HG02763 (cell line): ENCODE measurements around the gene IER5.

Experiments
- ATAC-seq: cut with Tn5 transposase; IDR thresholded peaks from one replicate; pipeline ENCODE4 v1.9.1; 2021; ENCODE audit warnings: mild to moderate bottlenecking, moderate library complexity; ENCODE audit not compliant: unreplicated experiment

IER5 gene

GRCh38 chr1:181095763-181096184 lies 7.3 kb downstream of the IER5 start:
- ATAC-seq, result no peak

- ATAC-seq, result no peak
Observed at GRCh38 chr1:181097242-181097641, 8.7 kb downstream of the IER5 start.

GRCh38 chr1:181099152-181100014 lies 10.9 kb downstream of the IER5 start:
- peak; percentile 66 for ATAC-seq

GRCh38 chr1:181100015-181100905 lies 11.8 kb downstream of the IER5 start:
- no peak for ATAC-seq

GRCh38 chr1:181100934-181101333 lies 12.4 kb downstream of the IER5 start:
- ATAC-seq, result no peak

GRCh38 chr1:181101581-181102226 lies 13.2 kb downstream of the IER5 start:
- ATAC-seq, result no peak

- ATAC-seq, result no peak
Observed at GRCh38 chr1:181102841-181103240, 14.3 kb downstream of the IER5 start.

GRCh38 chr1:181103399-181103798 lies 14.9 kb downstream of the IER5 start:
- ATAC-seq, result no peak

- no peak for ATAC-seq
Observed at GRCh38 chr1:181104042-181104789, 15.7 kb downstream of the IER5 start.

GRCh38 chr1:181104790-181105133 lies 16.3 kb downstream of the IER5 start:
- ATAC-seq, result peak; percentile 11

- peak; percentile 79 for ATAC-seq
Observed at GRCh38 chr1:181105134-181106021, 16.9 kb downstream of the IER5 start.

- ATAC-seq, result no peak
Observed at GRCh38 chr1:181106022-181106312, 17.5 kb downstream of the IER5 start.

- ATAC-seq, result no peak
Observed at GRCh38 chr1:181106479-181106878, 18.0 kb downstream of the IER5 start.

- ATAC-seq, result no peak
Observed at GRCh38 chr1:181107711-181108110, 19.2 kb downstream of the IER5 start.

- no peak for ATAC-seq
Observed at GRCh38 chr1:181108304-181108867, 19.9 kb downstream of the IER5 start.

- no peak for ATAC-seq
Observed at GRCh38 chr1:181110013-181110412, 21.5 kb downstream of the IER5 start.

GRCh38 chr1:181111559-181111958 lies 23.1 kb downstream of the IER5 start:
- ATAC-seq, result no peak

GRCh38 chr1:181112071-181112929 lies 23.8 kb downstream of the IER5 start:
- no peak for ATAC-seq
